NOMO-1 treated with DMSO at 0.1 percent for 48 hours (cell line): Measurements from ENCODE around the gene STK25.
"Not testable (repeated sequence)": the region's sequence is repeated elsewhere in the genome, so short reads cannot be mapped to it uniquely, and the experiment has no call there.

Experiments used
- DNase-seq: peaks from one replicate; lab custom pipeline; 2025; ENCODE audit not compliant: unreplicated experiment; lab: John Stamatoyannopoulos, UW

STK25 gene

GRCh38 chr2:241469746-241470145, 38.6 kb downstream of the STK25 start:
- DNase-seq, result no peak

GRCh38 chr2:241468476-241468781, 40.0 kb downstream of the STK25 start:
- no peak for DNase-seq

- DNase-seq, result no peak
Measured at GRCh38 chr2:241467777-241468475, 40.5 kb downstream of the STK25 start.

- DNase-seq, result no peak
Measured at GRCh38 chr2:241466230-241466629, 42.2 kb downstream of the STK25 start.

GRCh38 chr2:241465543-241465942, 42.8 kb downstream of the STK25 start:
- no peak for DNase-seq

GRCh38 chr2:241463276-241464135, 44.9 kb downstream of the STK25 start:
- DNase-seq, result no peak

- no peak for DNase-seq
Measured at GRCh38 chr2:241461693-241462677, 46.4 kb downstream of the STK25 start.

- DNase-seq, result no peak
Measured at GRCh38 chr2:241460631-241461030, 47.8 kb downstream of the STK25 start.

- no peak for DNase-seq
Measured at GRCh38 chr2:241459520-241459919, 48.9 kb downstream of the STK25 start.

GRCh38 chr2:241458687-241459086, 49.7 kb downstream of the STK25 start:
- no peak for DNase-seq

- DNase-seq, result no peak
Measured at GRCh38 chr2:241456546-241456945, 51.8 kb downstream of the STK25 start.

- DNase-seq, result peak; percentile 15
Measured at GRCh38 chr2:241454837-241455485, 53.4 kb downstream of the STK25 start.

GRCh38 chr2:241453919-241454318, 54.5 kb downstream of the STK25 start:
- DNase-seq, result peak; percentile 53

- no peak for DNase-seq
Measured at GRCh38 chr2:241451840-241452506, 56.4 kb downstream of the STK25 start.

GRCh38 chr2:241450092-241450491, 58.3 kb downstream of the STK25 start:
- DNase-seq, result not testable (repeated sequence)

GRCh38 chr2:241445426-241445825, 63.0 kb downstream of the STK25 start:
- no peak for DNase-seq

- peak; percentile 86 for DNase-seq
Measured at GRCh38 chr2:241443486-241444223, 64.7 kb downstream of the STK25 start.
